Ishikawa (cell line): ENCODE data around the gene RNF141.

Experiments used
- CEBPB ChIP-seq: IDR thresholded peaks from 2 replicates; pipeline ENCODE4 v1.6.1; 2012
- EGR1 ChIP-seq: IDR thresholded peaks from 2 replicates; pipeline ENCODE4 v1.6.1; 2012
- EP300 ChIP-seq: IDR thresholded peaks from 2 replicates; pipeline ENCODE4 v1.6.1; 2012; ENCODE audit warnings: borderline replicate concordance
- FOXM1 ChIP-seq: IDR thresholded peaks from 2 replicates; pipeline ENCODE4 v1.6.1; 2012; ENCODE audit warnings: low read depth, borderline replicate concordance
- RAD21 ChIP-seq: IDR thresholded peaks from 2 replicates; pipeline ENCODE4 v1.6.1; 2012; ENCODE audit warnings: low read depth
- TAF1 ChIP-seq: IDR thresholded peaks from 2 replicates; pipeline ENCODE4 v1.6.1; 2012; ENCODE audit warnings: low read depth, mild to moderate bottlenecking
- ZBTB7A ChIP-seq: IDR thresholded peaks from 2 replicates; pipeline ENCODE4 v1.6.1; 2012; ENCODE audit warnings: low read depth
- TF ChIP-seq, protein P1 (sequence below): IDR thresholded peaks from 2 replicates; pipeline ENCODE4 v1.6.1; 2012; ENCODE audit warnings: low read depth, mild to moderate bottlenecking
- TF ChIP-seq, protein P2 (sequence below): IDR thresholded peaks from 2 replicates; pipeline ENCODE4 v1.6.1; 2012

DNA sequence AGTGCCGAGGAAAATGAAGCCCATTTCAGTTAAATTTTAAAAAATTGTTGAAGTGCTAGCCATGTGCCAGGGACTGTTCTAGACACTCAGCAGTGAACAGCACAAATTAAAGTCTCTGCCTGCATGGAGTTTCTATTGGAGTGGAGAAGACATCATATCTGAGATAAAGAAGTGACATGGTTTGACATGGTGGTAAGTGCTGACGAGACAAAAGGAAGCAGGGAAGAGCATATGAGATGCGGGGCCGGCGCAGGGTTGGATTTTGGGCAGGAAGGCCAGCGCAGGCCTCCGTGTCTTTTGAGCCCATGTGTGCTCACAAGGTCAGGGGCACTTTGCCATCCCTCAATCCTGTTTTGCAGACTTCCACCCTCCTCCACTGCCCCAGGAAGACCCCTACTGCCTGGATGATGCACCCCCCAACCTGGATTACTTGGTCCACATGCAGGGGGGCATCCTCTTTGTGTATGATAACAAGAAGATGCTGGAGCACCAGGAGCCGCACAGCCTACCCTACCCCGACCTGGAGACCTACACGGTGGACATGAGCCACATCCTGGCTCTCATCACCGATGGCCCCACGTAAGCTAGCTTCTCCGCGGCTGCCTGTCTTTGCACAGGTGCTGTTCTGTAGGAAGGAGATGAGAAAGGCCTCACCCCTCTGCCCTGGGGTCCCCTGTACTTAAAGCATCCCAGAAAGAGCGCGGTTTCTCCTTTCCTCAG lies 56.4 kb downstream of the RNF141 start:
- TF ChIP-seq RAD21 (no peak), EP300 (no peak), FOXM1 (no peak), EGR1 (no peak), TAF1 (no peak), CEBPB (no peak), ZBTB7A (no peak)
- TF ChIP-seq, protein P1, sequence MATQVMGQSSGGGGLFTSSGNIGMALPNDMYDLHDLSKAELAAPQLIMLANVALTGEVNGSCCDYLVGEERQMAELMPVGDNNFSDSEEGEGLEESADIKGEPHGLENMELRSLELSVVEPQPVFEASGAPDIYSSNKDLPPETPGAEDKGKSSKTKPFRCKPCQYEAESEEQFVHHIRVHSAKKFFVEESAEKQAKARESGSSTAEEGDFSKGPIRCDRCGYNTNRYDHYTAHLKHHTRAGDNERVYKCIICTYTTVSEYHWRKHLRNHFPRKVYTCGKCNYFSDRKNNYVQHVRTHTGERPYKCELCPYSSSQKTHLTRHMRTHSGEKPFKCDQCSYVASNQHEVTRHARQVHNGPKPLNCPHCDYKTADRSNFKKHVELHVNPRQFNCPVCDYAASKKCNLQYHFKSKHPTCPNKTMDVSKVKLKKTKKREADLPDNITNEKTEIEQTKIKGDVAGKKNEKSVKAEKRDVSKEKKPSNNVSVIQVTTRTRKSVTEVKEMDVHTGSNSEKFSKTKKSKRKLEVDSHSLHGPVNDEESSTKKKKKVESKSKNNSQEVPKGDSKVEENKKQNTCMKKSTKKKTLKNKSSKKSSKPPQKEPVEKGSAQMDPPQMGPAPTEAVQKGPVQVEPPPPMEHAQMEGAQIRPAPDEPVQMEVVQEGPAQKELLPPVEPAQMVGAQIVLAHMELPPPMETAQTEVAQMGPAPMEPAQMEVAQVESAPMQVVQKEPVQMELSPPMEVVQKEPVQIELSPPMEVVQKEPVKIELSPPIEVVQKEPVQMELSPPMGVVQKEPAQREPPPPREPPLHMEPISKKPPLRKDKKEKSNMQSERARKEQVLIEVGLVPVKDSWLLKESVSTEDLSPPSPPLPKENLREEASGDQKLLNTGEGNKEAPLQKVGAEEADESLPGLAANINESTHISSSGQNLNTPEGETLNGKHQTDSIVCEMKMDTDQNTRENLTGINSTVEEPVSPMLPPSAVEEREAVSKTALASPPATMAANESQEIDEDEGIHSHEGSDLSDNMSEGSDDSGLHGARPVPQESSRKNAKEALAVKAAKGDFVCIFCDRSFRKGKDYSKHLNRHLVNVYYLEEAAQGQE = no peak
- TF ChIP-seq, protein P2, sequence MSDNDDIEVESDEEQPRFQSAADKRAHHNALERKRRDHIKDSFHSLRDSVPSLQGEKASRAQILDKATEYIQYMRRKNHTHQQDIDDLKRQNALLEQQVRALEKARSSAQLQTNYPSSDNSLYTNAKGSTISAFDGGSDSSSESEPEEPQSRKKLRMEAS = no peak
